NCI-H524 (cell line): ENCODE measurements around the gene DTX3.
A peak's percentile ranks its signal among the peaks of the same experiment; 100 is the strongest.
"Not testable (repeated sequence)": the region's sequence is repeated elsewhere in the genome, so short reads cannot be mapped to it uniquely, and the experiment has no call there.

Experiments
- DNase-seq, 2 experiments: peaks; one replicate each; lab custom pipeline; 2025; lab: John Stamatoyannopoulos, UW

Gene DTX3

GRCh38 chr12:57607958-57608663 is 3.5 kb downstream of the DTX3 start:
- no peak for DNase-seq

- DNase-seq: no peak
Measured at GRCh38 chr12:57609101-57609780, 4.6 kb downstream of the DTX3 start.

GRCh38 chr12:57609781-57610553 is 5.3 kb downstream of the DTX3 start:
- DNase-seq: no peak

- DNase-seq: peak; percentile 36 to 63
Measured at GRCh38 chr12:57610554-57611107, 6.0 kb downstream of the DTX3 start.

- DNase-seq: peak; percentile 73 to 85
Measured at GRCh38 chr12:57611108-57611826, 6.6 kb downstream of the DTX3 start, which contains the start of gene ARHGEF25. ARHGEF25 (plus strand) TSS chr12:57611435; CDS start chr12:57611895, 460 bp downstream.

- peak; percentile 85 to 92 for DNase-seq
Measured at GRCh38 chr12:57611827-57612710, 7.4 kb downstream of the DTX3 start.

- peak; percentile 70 to 73 for DNase-seq
Measured at GRCh38 chr12:57612711-57613426, 8.2 kb downstream of the DTX3 start.

- no peak for DNase-seq
Measured at GRCh38 chr12:57613427-57614109, 8.9 kb downstream of the DTX3 start.

- peak; percentile 19 to 50 for DNase-seq
Measured at GRCh38 chr12:57614178-57614947, 9.7 kb downstream of the DTX3 start.

- no peak for DNase-seq
Measured at GRCh38 chr12:57614948-57615500, 10.4 kb downstream of the DTX3 start.

- DNase-seq: no peak
Measured at GRCh38 chr12:57615637-57616036, 11.0 kb downstream of the DTX3 start.

- no peak for DNase-seq
Measured at GRCh38 chr12:57616383-57617101, 11.9 kb downstream of the DTX3 start.

- no peak for DNase-seq
Measured at GRCh38 chr12:57617942-57618341, 13.3 kb downstream of the DTX3 start.

- not testable (repeated sequence) for DNase-seq
Measured at GRCh38 chr12:57618431-57618830, 13.8 kb downstream of the DTX3 start.

GRCh38 chr12:57618966-57619433 is 14.4 kb downstream of the DTX3 start:
- no peak for DNase-seq

- peak in 1 of 2 experiments; percentile 16 for DNase-seq
Measured at GRCh38 chr12:57619434-57620244, 15.0 kb downstream of the DTX3 start.
